ENCODE data around the gene HDAC5.
"Not testable (repeated sequence)": the region's sequence is repeated elsewhere in the genome, so short reads cannot be mapped to it uniquely, and the experiment has no call there.

- TF ChIP-seq CTCF, POLR2A (IDR thresholded peaks at IDR 0.05): not testable (repeated sequence)
These were observed 25.6 kb upstream of the HDAC5 start for GRCh38 chr17:44149066-44149465.

Data from body of pancreas (tissue), 4 donors.